Neural progenitor cell (in vitro differentiated cells): Measurements from ENCODE around the gene RTN4IP1. TPM values are rescaled to one million over a fixed set of nuclear protein-coding genes. Genes with fewer than 3 reads are reported as not detected.
A peak's percentile ranks its signal among the peaks of the same experiment; 100 is the strongest.

Source experiments
- DNase-seq: peaks from one replicate; pipeline ENCODE4 v3.0.0-alpha.2; 2016; ENCODE audit warnings: low spot score
- H2AFZ ChIP-seq: fragments of 200-600 bp; sonication (generic); replicated peaks from 2 replicates; pipeline ENCODE4 v1.6.1; 2016; ENCODE audit warnings: antibody characterized with exemption
- H3F3A ChIP-seq: fragments of 200-600 bp; sonication (generic); 2 replicates; pipeline ENCODE4 v1.6.1; 2016; ENCODE audit warnings: antibody characterized with exemption, low read depth
- H3K27ac ChIP-seq: fragments of 200-600 bp; sonication (generic); 2 replicates; pipeline ENCODE4 v1.5.1; 2016; ENCODE audit warnings: mild to moderate bottlenecking
- H3K27me3 ChIP-seq: fragments of 200-600 bp; sonication (generic); 2 replicates; pipeline ENCODE4 v1.6.1; 2016; ENCODE audit warnings: mild to moderate bottlenecking, moderate library complexity
- H3K36me3 ChIP-seq: fragments of 200-600 bp; sonication (generic); 2 replicates; pipeline ENCODE4 v1.5.1; 2016
- H3K4me1 ChIP-seq: fragments of 200-600 bp; sonication (generic); 2 replicates; pipeline ENCODE4 v1.6.1; 2016; ENCODE audit warnings: mixed run types
- H3K4me2 ChIP-seq: fragments of 200-600 bp; sonication (generic); 2 replicates; pipeline ENCODE4 v1.6.1; 2016
- H3K4me3 ChIP-seq: fragments of 200-600 bp; sonication (generic); 2 replicates; pipeline ENCODE4 v1.5.1; 2016
- H3K79me2 ChIP-seq: fragments of 200-600 bp; sonication (generic); 2 replicates; pipeline ENCODE4 v1.6.1; 2016; ENCODE audit warnings: low read depth
- H3K9ac ChIP-seq: fragments of 200-600 bp; sonication (generic); 2 replicates; pipeline ENCODE4 v1.6.1; 2016
- H3K9me3 ChIP-seq: fragments of 200-600 bp; sonication (generic); 2 replicates; pipeline ENCODE4 v1.5.1; 2016; ENCODE audit warnings: low read depth
- H4K20me1 ChIP-seq: fragments of 200-600 bp; sonication (generic); 2 replicates; pipeline ENCODE4 v1.6.1; 2016; ENCODE audit warnings: low read depth
- H3K27ac Mint-ChIP-seq: 3 replicates; pipeline ENCODE4 v1.8.0; 2021; ENCODE audit warnings: mixed read lengths
- H3K27me3 Mint-ChIP-seq: 2 replicates; pipeline ENCODE4 v1.8.0; 2022; ENCODE audit warnings: low read depth, mild to moderate bottlenecking, inconsistent platforms, moderate library complexity, mixed read lengths; ENCODE audit not compliant: insufficient read depth
- H3K36me3 Mint-ChIP-seq: 3 replicates; pipeline ENCODE4 v1.8.0; 2021; ENCODE audit warnings: mixed read lengths
- H3K4me1 Mint-ChIP-seq: 3 replicates; pipeline ENCODE4 v1.8.0; 2021; ENCODE audit warnings: mixed read lengths
- H3K4me3 Mint-ChIP-seq: 3 replicates; pipeline ENCODE4 v1.8.0; 2021; ENCODE audit warnings: mild to moderate bottlenecking, moderate library complexity, mixed read lengths
- H3K9me3 Mint-ChIP-seq: 3 replicates; pipeline ENCODE4 v1.8.0; 2020; ENCODE audit warnings: mixed read lengths
- EZH2 ChIP-seq: fragments of 200-600 bp; sonication (generic); IDR thresholded peaks from 2 replicates; pipeline ENCODE4 v1.6.1; 2017; ENCODE audit warnings: antibody characterized with exemption, mild to moderate bottlenecking, moderate library complexity
- EZH2phosphoT487 ChIP-seq: fragments of 200-600 bp; sonication (generic); IDR thresholded peaks from 2 replicates; pipeline ENCODE4 v1.6.1; 2017; ENCODE audit warnings: antibody characterized with exemption
- total RNA-seq: library from RNA; depleted of rRNA; stranded (reverse); fragments of >200 nt; gene quantifications from 2 replicates; pipeline ENCODE4 v1.2.3, GENCODE V29; 2015; ENCODE audit warnings: low replicate concordance
- TF ChIP-seq, protein P1 (sequence below): fragments of 200-600 bp; sonication (generic); IDR thresholded peaks from 2 replicates; pipeline ENCODE4 v1.5.1; 2017; ENCODE audit warnings: antibody characterized with exemption, mild to moderate bottlenecking

Gene RTN4IP1
- total RNA-seq, 1 donor from 2014 or later = 10.2 TPM

DNA sequence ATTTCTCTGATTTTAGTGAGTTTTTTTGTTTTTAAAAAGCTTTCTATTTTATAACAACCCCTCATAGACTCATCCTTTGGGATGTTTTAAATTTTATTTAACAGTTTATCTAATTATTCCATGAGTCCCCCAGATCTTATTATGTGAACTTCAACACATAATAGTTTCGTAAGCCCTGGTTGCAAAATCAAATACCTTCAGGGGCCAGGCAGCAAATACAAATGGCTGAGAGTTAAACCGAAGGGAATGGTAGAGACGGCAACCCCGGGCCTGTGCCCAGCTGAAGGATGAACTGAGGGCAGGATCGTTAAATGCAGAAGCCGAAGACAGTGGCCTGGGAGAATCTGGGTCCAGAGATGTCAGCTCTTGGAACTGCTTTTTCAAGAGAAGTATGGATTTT lies 88.4 kb downstream of the RTN4IP1 start:
- Histone ChIP-seq H3K9ac (no peak overlapping the region), H3K27ac (no peak overlapping the region), H3K4me2 (no peak overlapping the region), H3K27me3 (no peaks in the 10 kb centered on the region), H2AFZ (peak overlapping the region; percentile 81), H3K4me3 (no peak overlapping the region), H4K20me1 (no peaks in the 10 kb centered on the region), H3K36me3 (no peaks in the 10 kb centered on the region), H3K9me3 (no peaks in the 10 kb centered on the region), H3K4me1 (peaks cover 8% of the 10 kb centered on the region), H3K79me2 (no peaks in the 10 kb centered on the region), H3F3A (no peaks in the 10 kb centered on the region)
- DNase-seq = no peak
- Mint-ChIP-seq H3K36me3 (no peaks in the 10 kb centered on the region), H3K9me3 (no peaks in the 10 kb centered on the region), H3K27ac (no peak overlapping the region), H3K4me3 (no peak overlapping the region), H3K4me1 (peaks cover 6% of the 10 kb centered on the region), H3K27me3 (no peaks in the 10 kb centered on the region)
- TF ChIP-seq EZH2phosphoT487 (no peak), EZH2 (no peak)
- TF ChIP-seq, protein P1, sequence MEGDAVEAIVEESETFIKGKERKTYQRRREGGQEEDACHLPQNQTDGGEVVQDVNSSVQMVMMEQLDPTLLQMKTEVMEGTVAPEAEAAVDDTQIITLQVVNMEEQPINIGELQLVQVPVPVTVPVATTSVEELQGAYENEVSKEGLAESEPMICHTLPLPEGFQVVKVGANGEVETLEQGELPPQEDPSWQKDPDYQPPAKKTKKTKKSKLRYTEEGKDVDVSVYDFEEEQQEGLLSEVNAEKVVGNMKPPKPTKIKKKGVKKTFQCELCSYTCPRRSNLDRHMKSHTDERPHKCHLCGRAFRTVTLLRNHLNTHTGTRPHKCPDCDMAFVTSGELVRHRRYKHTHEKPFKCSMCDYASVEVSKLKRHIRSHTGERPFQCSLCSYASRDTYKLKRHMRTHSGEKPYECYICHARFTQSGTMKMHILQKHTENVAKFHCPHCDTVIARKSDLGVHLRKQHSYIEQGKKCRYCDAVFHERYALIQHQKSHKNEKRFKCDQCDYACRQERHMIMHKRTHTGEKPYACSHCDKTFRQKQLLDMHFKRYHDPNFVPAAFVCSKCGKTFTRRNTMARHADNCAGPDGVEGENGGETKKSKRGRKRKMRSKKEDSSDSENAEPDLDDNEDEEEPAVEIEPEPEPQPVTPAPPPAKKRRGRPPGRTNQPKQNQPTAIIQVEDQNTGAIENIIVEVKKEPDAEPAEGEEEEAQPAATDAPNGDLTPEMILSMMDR = no peak

DNA sequence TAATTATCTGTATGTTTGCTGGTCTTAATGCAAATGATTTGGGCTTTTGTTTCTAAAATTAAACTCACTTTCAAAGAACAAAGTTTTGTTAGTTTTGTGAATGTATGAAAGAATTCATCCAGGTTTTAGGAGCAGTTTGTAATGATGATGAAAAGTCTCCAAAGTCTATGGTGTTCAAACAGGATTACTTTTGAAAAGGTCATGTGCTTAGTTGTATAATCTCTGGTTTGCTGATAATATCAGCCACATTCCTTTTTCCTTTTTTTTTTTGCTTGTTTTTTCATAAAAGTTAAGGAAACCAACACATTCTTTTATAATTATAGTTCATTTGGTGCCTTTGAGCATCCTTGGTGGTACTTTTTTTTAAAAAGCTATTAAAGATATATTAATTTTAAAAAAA lies 88.9 kb downstream of the RTN4IP1 start:
- H3K27me3 Mint-ChIP-seq = no peaks in the 10 kb centered on the region
- no peak for TF ChIP-seq EZH2
- TF ChIP-seq, protein P1 = no peak
- TF ChIP-seq EZH2phosphoT487 = no peak
- no peak for DNase-seq
- no peaks in the 10 kb centered on the region for H3K9me3 Mint-ChIP-seq
- Histone ChIP-seq H4K20me1 (no peaks in the 10 kb centered on the region), H3K79me2 (no peaks in the 10 kb centered on the region), H3F3A (no peaks in the 10 kb centered on the region), H3K27me3 (no peaks in the 10 kb centered on the region), H3K4me3 (no peak overlapping the region), H3K27ac (no peak overlapping the region), H3K4me2 (no peak overlapping the region), H3K4me1 (peaks cover 8% of the 10 kb centered on the region), H3K9ac (no peak overlapping the region), H2AFZ (peak overlapping the region; percentile 98), H3K36me3 (no peaks in the 10 kb centered on the region), H3K9me3 (no peaks in the 10 kb centered on the region)
- no peak overlapping the region for H3K4me3 Mint-ChIP-seq
- H3K27ac Mint-ChIP-seq = no peak overlapping the region
- H3K4me1 Mint-ChIP-seq = peaks cover 6% of the 10 kb centered on the region
- H3K36me3 Mint-ChIP-seq = no peaks in the 10 kb centered on the region

DNA sequence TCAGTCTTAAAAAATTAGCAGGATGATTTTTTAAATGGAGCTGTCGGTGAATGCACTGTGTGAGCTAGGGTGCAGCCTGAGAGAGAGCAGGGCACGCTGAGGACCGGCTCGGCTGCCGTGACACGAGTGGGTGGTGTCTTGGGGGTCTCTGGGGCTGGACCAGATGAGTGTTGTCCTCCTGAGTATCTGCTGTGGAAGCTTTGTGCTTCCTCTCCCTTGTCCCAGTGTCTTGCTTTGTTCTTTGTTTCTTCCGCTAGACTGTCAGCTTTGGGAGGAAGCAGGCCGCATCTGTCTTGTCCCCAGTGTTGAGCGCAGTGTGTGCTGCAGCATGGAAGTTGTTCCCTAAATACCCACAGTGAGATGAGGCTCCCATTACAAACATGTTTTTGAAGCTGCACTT lies 89.4 kb downstream of the RTN4IP1 start:
- H3F3A ChIP-seq = no peaks in the 10 kb centered on the region
- H3K36me3 Mint-ChIP-seq = no peaks in the 10 kb centered on the region
- H2AFZ ChIP-seq = peak overlapping the region; percentile 98
- no peak overlapping the region for H3K4me2 ChIP-seq
- DNase-seq = peak; percentile 47
- H3K4me1 Mint-ChIP-seq = peaks cover 6% of the 10 kb centered on the region
- H4K20me1 ChIP-seq = no peaks in the 10 kb centered on the region
- H3K27ac ChIP-seq = no peak overlapping the region
- H3K9ac ChIP-seq = no peak overlapping the region
- H3K27me3 Mint-ChIP-seq = no peaks in the 10 kb centered on the region
- no peak for TF ChIP-seq EZH2phosphoT487
- TF ChIP-seq, protein P1 = no peak
- no peak for TF ChIP-seq EZH2
- no peaks in the 10 kb centered on the region for H3K27me3 ChIP-seq
- no peak overlapping the region for H3K4me3 ChIP-seq
- H3K4me3 Mint-ChIP-seq = no peak overlapping the region
- peak overlapping the region; percentile 20 for H3K27ac Mint-ChIP-seq
- no peaks in the 10 kb centered on the region for H3K9me3 ChIP-seq
- peaks cover 8% of the 10 kb centered on the region for H3K4me1 ChIP-seq
- H3K9me3 Mint-ChIP-seq = no peaks in the 10 kb centered on the region
- H3K79me2 ChIP-seq = no peaks in the 10 kb centered on the region
- H3K36me3 ChIP-seq = no peaks in the 10 kb centered on the region
